Esophagus squamous epithelium (tissue), 5 donors: ENCODE measurements around the gene PALM3. TPM values are rescaled to one million over a fixed set of nuclear protein-coding genes. Genes with fewer than 3 reads are reported as not detected.
"Not testable (repeated sequence)": the region's sequence is repeated elsewhere in the genome, so short reads cannot be mapped to it uniquely, and the experiment has no call there.

Source experiments
- DNase-seq: peaks from one replicate; lab custom pipeline; 2025; lab: John Stamatoyannopoulos, UW
- H3K27ac ChIP-seq, 4 donors: fragments of 200-600 bp; sonication (generic); one replicate each; pipeline ENCODE4 v1.5.1; 2016 to 2019; ENCODE audit warnings: mild to moderate bottlenecking in 1 of 4
- H3K27me3 ChIP-seq, 4 donors: fragments of 200-600 bp; sonication (generic); 1 replicate in 3 of 4; 2 replicates in 1 of 4; pipeline versions ENCODE4 v1.5.1 to v1.6.0; 2017 to 2021; ENCODE audit warnings: antibody characterized with exemption in 1 of 4
- H3K36me3 ChIP-seq, 3 donors: fragments of 200-600 bp; sonication (generic); one replicate each; pipeline ENCODE4 v1.5.1; 2016 to 2019
- H3K4me1 ChIP-seq, 3 donors: fragments of 200-600 bp; sonication (generic); one replicate each; pipeline ENCODE4 v1.5.1; 2017 to 2019
- H3K4me3 ChIP-seq, 4 donors: fragments of 200-600 bp; sonication (generic); 1 replicate in 3 of 4; 2 replicates in 1 of 4; pipeline ENCODE4 v1.5.1; 2016 to 2019; ENCODE audit warnings: mild to moderate bottlenecking in 2 of 4, moderate library complexity in 1 of 4
- H3K9me3 ChIP-seq, 3 donors: fragments of 200-600 bp; sonication (generic); one replicate each; pipeline ENCODE4 v1.5.1; 2016 to 2019
- POLR2A ChIP-seq, 4 donors: fragments of 450-650 bp; IDR thresholded peaks; one replicate each; pipeline ENCODE4 v1.6.1; 2017; ENCODE audit warnings: antibody characterized with exemption in 4 of 4, mild to moderate bottlenecking in 4 of 4, moderate library complexity in 3 of 4
- WGBS, 2 donors: methylation state at CpG; one replicate each; pipeline ENCODE4 v1.1.5; 2018; 5-methylcytosine and 5-hydroxymethylcytosine counted together
- intact Hi-C: fragments of 100-400 bp; cut with DNase I; formaldehyde crosslinking; loops from one replicate; pipeline ENCODE4 v1.15.0; 2022
- total RNA-seq, 4 donors: library from RNA; depleted of rRNA; stranded (reverse); fragments of >200 nt; gene quantifications; one replicate each; pipeline ENCODE4 v1.1.0, GENCODE V29; 2016
- TF ChIP-seq, protein P1 (sequence below), 6 experiments: fragments of 450-650 bp in 4 of 6; fragments of 200-600 bp in 2 of 6; sonication (generic) in 2 of 6; IDR thresholded peaks; one replicate each; pipeline ENCODE4 v1.5.1; 2016 to 2019; ENCODE audit warnings: antibody characterized with exemption in 6 of 6, mild to moderate bottlenecking in 4 of 6, moderate library complexity in 4 of 6
- donor health status: DM: yes; HTN: yes; CAD: no.

Gene PALM3
- total RNA-seq, 4 donors from 2014 or later, result not detected

DNA sequence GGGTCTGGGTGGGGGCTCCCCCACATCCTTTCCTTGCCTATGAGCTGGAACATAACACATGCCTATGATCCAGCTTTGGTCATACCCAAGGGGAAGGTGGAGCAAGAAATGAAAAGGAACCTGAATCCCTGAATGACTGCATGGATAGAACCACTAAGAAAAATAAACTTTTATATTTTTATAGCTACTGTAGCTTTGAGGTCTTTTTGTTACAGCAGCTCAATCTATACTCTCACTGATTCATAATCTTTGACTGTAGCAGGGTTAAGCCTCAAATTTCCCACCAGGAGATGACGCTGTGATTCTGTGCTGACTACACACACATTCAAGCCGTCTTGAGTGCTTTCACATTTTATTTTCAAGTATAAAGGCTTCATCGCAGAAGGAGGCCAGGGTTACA lies 8.8 kb downstream of the PALM3 start:
- Histone ChIP-seq H3K36me3 (peaks cover 0 to 20% (median 0%) of the 10 kb centered on the region in 3 donors), H3K27me3 (peaks cover 0 to 18% (median 0%) of the 10 kb centered on the region in 4 donors), H3K27ac (no peak overlapping the region), H3K4me1 (peaks cover 5 to 14% (median 6%) of the 10 kb centered on the region in 3 donors), H3K9me3 (no peaks in the 10 kb centered on the region), H3K4me3 (no peak overlapping the region)
- no peak for TF ChIP-seq POLR2A (IDR thresholded peaks at IDR 0.05)
- TF ChIP-seq, protein P1, sequence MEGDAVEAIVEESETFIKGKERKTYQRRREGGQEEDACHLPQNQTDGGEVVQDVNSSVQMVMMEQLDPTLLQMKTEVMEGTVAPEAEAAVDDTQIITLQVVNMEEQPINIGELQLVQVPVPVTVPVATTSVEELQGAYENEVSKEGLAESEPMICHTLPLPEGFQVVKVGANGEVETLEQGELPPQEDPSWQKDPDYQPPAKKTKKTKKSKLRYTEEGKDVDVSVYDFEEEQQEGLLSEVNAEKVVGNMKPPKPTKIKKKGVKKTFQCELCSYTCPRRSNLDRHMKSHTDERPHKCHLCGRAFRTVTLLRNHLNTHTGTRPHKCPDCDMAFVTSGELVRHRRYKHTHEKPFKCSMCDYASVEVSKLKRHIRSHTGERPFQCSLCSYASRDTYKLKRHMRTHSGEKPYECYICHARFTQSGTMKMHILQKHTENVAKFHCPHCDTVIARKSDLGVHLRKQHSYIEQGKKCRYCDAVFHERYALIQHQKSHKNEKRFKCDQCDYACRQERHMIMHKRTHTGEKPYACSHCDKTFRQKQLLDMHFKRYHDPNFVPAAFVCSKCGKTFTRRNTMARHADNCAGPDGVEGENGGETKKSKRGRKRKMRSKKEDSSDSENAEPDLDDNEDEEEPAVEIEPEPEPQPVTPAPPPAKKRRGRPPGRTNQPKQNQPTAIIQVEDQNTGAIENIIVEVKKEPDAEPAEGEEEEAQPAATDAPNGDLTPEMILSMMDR (IDR thresholded peaks at IDR 0.05), result no peak
- no peak for DNase-seq
- 90 to 93% methylated on average over 3 of the region's 3 CpGs for WGBS, 2 donors
- intact Hi-C loops, result no loop called here

DNA sequence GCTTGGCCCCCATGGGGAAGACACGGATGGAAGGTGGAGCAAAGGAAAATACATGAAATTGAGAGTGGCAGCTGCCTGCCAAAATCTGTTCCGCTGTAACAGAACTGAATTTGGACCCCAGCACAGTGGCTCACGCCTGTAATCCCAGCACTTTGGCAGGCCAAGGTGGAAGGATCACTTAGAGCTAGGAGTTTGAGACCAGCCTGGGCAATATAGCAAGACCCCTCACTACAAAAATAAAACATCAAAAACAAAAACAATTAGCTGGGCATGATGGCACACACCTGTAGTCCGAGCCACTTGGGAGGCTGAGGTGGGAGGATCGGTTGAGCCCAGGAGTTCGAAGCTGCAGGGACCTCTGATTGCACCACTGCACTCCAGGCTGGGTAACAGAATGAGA lies 9.4 kb downstream of the PALM3 start:
- H3K9me3 ChIP-seq, result no peaks in the 10 kb centered on the region
- DNase-seq, result no peak
- H3K27ac ChIP-seq, result no peak overlapping the region
- H3K4me3 ChIP-seq, result no peak overlapping the region
- H3K27me3 ChIP-seq, result peaks cover 0 to 12% (median 0%) of the 10 kb centered on the region in 4 donors
- no peak for TF ChIP-seq POLR2A (IDR thresholded peaks at IDR 0.05)
- TF ChIP-seq, protein P1 (IDR thresholded peaks at IDR 0.05), result no peak
- WGBS, 2 donors, result 75 to 93% methylated on average over 6 of the region's 6 CpGs
- intact Hi-C loops, result no loop called here
- peaks cover 0 to 8% (median under 1%) of the 10 kb centered on the region in 3 donors for H3K4me1 ChIP-seq
- H3K36me3 ChIP-seq, result peaks cover 0 to 20% (median 0%) of the 10 kb centered on the region in 3 donors

DNA sequence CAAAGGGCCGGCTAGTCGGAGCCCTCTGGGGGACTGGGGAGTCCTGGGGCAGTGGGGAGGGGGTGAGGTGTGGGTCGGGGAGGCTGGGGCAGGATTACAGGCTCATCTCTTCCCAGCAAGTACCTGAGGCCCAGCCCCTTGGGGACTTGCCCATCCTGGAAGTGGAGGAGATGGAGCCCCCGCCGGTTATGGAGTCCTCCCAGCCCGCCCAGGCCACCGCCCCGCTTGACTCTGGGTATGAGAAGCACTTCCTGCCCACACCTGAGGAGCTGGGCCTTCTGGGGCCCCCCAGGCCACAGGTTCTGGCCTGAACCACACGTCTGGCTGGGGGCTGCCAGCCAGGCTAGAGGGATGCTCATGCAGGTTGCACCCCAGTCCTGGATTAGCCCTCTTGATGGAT lies 9.9 kb downstream of the PALM3 start:
- Histone ChIP-seq H3K9me3 (no peaks in the 10 kb centered on the region), H3K36me3 (peaks cover 0 to 20% (median 0%) of the 10 kb centered on the region in 3 donors), H3K27ac (no peak overlapping the region), H3K4me1 (peaks cover 0 to 3% (median 0%) of the 10 kb centered on the region in 3 donors), H3K27me3 (peaks cover 0 to 7% (median 0%) of the 10 kb centered on the region in 4 donors), H3K4me3 (no peak overlapping the region)
- intact Hi-C loops, result no loop called here
- no peak for DNase-seq
- no CpG with 5 or more reads among the region's 9 CpGs for WGBS, 2 donors
- no peak for TF ChIP-seq POLR2A (IDR thresholded peaks at IDR 0.05)
- TF ChIP-seq, protein P1 (IDR thresholded peaks at IDR 0.05), result no peak

DNA sequence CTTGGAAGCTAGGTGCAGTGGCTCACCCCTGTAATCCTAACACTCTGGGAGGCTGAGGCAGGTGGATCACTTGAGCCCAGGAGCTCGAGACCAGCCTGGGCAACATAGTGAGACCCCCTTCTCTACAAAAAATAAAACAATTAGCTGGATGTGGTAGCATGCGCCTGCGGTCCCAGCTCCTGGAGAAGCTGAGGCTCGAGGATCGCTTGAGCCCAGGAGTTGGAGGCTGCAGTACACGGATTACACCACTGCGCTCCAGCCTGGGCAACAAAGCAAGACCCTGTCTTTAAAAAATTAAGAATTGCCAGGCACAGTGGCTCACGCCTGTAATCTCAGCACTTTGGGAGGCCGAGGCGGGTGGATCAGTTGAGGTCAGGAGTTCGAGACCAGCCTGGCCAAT lies 10.9 kb downstream of the PALM3 start:
- H3K9me3 ChIP-seq, DNase-seq, H3K27ac ChIP-seq, H3K4me3 ChIP-seq, intact Hi-C loops, H3K27me3 ChIP-seq, H3K4me1 ChIP-seq: not testable (repeated sequence)
- H3K36me3 ChIP-seq, result peaks cover 0 to 20% (median 0%) of the 10 kb centered on the region in 3 donors
- WGBS, 2 donors, result 90 to 94% methylated on average over 8 to 9 of the region's 11 CpGs

DNA sequence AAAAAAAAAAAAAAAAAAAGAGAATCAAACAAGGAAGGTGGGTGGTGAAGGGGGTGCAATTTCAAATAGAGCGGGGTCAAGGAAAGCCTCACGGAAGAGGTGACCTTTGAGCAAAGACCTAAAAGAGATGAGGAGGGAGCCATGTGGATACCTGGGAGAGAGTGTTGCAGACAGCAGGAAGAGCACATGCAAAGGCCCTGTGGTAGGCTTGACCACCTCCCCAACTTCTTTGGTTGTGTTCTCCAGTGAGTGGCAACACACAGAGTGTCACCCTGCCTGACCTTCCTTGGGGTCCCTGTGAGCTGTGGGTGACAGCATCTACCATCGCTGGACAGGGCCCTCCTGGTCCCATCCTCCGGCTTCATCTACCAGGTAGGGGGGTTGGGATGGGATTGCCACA lies 11.4 kb downstream of the PALM3 start:
- Histone ChIP-seq H3K27me3 (no peaks in the 10 kb centered on the region), H3K9me3 (no peaks in the 10 kb centered on the region), H3K27ac (no peak overlapping the region), H3K4me1 (no peaks in the 10 kb centered on the region), H3K4me3 (no peak overlapping the region), H3K36me3 (peaks cover 0 to 20% (median 0%) of the 10 kb centered on the region in 3 donors)
- intact Hi-C loops, result no loop called here
- WGBS, 2 donors, result 94 to 100% methylated on average over 2 to 4 of the region's 4 CpGs
- no peak for DNase-seq
- TF ChIP-seq POLR2A (IDR thresholded peaks at IDR 0.05), result no peak
- TF ChIP-seq, protein P1 (IDR thresholded peaks at IDR 0.05), result no peak
